ENCODE results near the gene CAMTA1. TPM values are rescaled to one million over a fixed set of nuclear protein-coding genes. Genes with fewer than 3 reads are reported as not detected.

The CAMTA1 gene
- polyA plus RNA-seq, 1 experiment: 64.9 TPM

- TF ChIP-seq, protein P1, sequence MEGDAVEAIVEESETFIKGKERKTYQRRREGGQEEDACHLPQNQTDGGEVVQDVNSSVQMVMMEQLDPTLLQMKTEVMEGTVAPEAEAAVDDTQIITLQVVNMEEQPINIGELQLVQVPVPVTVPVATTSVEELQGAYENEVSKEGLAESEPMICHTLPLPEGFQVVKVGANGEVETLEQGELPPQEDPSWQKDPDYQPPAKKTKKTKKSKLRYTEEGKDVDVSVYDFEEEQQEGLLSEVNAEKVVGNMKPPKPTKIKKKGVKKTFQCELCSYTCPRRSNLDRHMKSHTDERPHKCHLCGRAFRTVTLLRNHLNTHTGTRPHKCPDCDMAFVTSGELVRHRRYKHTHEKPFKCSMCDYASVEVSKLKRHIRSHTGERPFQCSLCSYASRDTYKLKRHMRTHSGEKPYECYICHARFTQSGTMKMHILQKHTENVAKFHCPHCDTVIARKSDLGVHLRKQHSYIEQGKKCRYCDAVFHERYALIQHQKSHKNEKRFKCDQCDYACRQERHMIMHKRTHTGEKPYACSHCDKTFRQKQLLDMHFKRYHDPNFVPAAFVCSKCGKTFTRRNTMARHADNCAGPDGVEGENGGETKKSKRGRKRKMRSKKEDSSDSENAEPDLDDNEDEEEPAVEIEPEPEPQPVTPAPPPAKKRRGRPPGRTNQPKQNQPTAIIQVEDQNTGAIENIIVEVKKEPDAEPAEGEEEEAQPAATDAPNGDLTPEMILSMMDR (IDR thresholded peaks at IDR 0.05; ENCODE audit: low read depth, low read length): no peak
- ChIA-PET CTCF (no interaction called here), POLR2A (no interaction called here)
- H3K4me3 ChIP-seq (ENCODE audit: low read depth, low read length): no peak overlapping the region
- DNase-seq (ENCODE audit: low read depth, low spot score): no peak
- H3K27me3 ChIP-seq (ENCODE audit: control insufficient read depth, insufficient read depth, low read length): peaks cover 42% of the 10 kb centered on the region
- H3K27ac ChIP-seq (ENCODE audit: low read depth, low read length): no peak overlapping the region
- H3K9me3 ChIP-seq (ENCODE audit: control insufficient read depth, insufficient read depth, low read length): no peaks in the 10 kb centered on the region
Observed at GRCh38 chr1:7019510-7019909, 234.3 kb downstream of the CAMTA1 start.

- TF ChIP-seq, protein P1 (IDR thresholded peaks at IDR 0.05; ENCODE audit: low read depth, low read length): no peak
- Histone ChIP-seq H3K4me3 (ENCODE audit: low read depth, low read length) (no peak overlapping the region), H3K27me3 (ENCODE audit: control insufficient read depth, insufficient read depth, low read length) (peaks cover 29% of the 10 kb centered on the region), H3K27ac (ENCODE audit: low read depth, low read length) (no peak overlapping the region), H3K9me3 (ENCODE audit: control insufficient read depth, insufficient read depth, low read length) (no peaks in the 10 kb centered on the region)
- ChIA-PET POLR2A (no interaction called here), CTCF (no interaction called here)
- no peak for DNase-seq (ENCODE audit: low read depth, low spot score)
Observed at GRCh38 chr1:7022058-7022457, 236.8 kb downstream of the CAMTA1 start.

- CTCF ChIA-PET: interaction anchor here (1.0 kb wide), 1 partner anchor 17 kb away, joined by 3 read pairs; no protein-coding TSS in a partner anchor
- DNase-seq (ENCODE audit: low read depth, low spot score): no peak
- Histone ChIP-seq H3K27me3 (ENCODE audit: control insufficient read depth, insufficient read depth, low read length) (peaks cover 19% of the 10 kb centered on the region), H3K27ac (ENCODE audit: low read depth, low read length) (no peak overlapping the region), H3K4me3 (ENCODE audit: low read depth, low read length) (no peak overlapping the region), H3K9me3 (ENCODE audit: control insufficient read depth, insufficient read depth, low read length) (no peaks in the 10 kb centered on the region)
- POLR2A ChIA-PET: interaction anchor here (0.6 kb wide), 1 partner anchor 622 kb away, joined by 3 read pairs; no protein-coding TSS in a partner anchor
- TF ChIP-seq, protein P1 (IDR thresholded peaks at IDR 0.05; ENCODE audit: low read depth, low read length): no peak
Observed at GRCh38 chr1:7025013-7025412, 239.8 kb downstream of the CAMTA1 start.

- CTCF ChIA-PET: no interaction called here
- no peak overlapping the region for H3K4me3 ChIP-seq (ENCODE audit: low read depth, low read length)
- POLR2A ChIA-PET: no interaction called here
- peaks cover 11% of the 10 kb centered on the region for H3K27me3 ChIP-seq (ENCODE audit: control insufficient read depth, insufficient read depth, low read length)
- no peak overlapping the region for H3K27ac ChIP-seq (ENCODE audit: low read depth, low read length)
- TF ChIP-seq, protein P1 (IDR thresholded peaks at IDR 0.05; ENCODE audit: low read depth, low read length): no peak
- H3K9me3 ChIP-seq (ENCODE audit: control insufficient read depth, insufficient read depth, low read length): no peaks in the 10 kb centered on the region
- DNase-seq (ENCODE audit: low read depth, low spot score): no peak
Observed at GRCh38 chr1:7026169-7026568, 240.9 kb downstream of the CAMTA1 start.

- TF ChIP-seq, protein P1 (IDR thresholded peaks at IDR 0.05; ENCODE audit: low read depth, low read length): no peak
- H3K9me3 ChIP-seq (ENCODE audit: control insufficient read depth, insufficient read depth, low read length): no peaks in the 10 kb centered on the region
- ChIA-PET CTCF (interaction anchor here (2.3 kb wide), 1 partner anchor 10 kb away, joined by 6 read pairs; no protein-coding TSS in a partner anchor), POLR2A (no interaction called here)
- no peak overlapping the region for H3K4me3 ChIP-seq (ENCODE audit: low read depth, low read length)
- H3K27ac ChIP-seq (ENCODE audit: low read depth, low read length): no peak overlapping the region
- peaks cover 3% of the 10 kb centered on the region for H3K27me3 ChIP-seq (ENCODE audit: control insufficient read depth, insufficient read depth, low read length)
- DNase-seq (ENCODE audit: low read depth, low spot score): no peak
Observed at GRCh38 chr1:7032992-7033391, 247.7 kb downstream of the CAMTA1 start.
